ENCODE data around the gene TRPC6.

Gene TRPC6

DNA sequence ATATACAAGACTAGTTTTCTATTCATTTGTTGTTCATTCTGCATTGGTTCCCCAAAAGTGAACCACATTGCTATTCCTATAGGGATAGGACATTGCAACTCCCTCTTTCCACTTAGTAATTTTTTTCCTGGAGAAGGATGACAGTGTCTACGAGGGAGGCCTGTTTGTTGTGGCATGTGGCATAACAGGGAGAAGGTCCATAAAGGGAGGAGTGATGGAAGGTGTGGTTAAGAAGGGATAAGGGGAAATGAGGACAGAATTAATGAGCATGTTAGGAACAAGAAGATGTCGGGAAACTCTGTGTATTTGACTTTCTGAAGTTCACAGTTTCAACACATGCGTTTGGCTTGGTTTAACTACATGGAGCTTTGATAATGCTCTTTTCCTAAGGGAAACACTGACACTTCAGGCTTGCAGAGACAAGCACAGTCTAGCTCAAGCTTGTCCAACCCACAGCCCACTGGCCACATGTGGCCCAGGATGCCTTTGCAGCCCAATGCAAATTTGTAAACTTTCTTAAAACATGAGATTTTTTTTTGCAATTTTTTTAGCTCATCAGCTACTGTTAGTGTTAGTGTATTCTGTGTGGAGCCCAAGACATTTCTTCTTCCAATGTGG lies 149.7 kb downstream of the TRPC6 start:
- no peak for DNase-seq (ENCODE audit: low read depth)
- H3K4me3 ChIP-seq (ENCODE audit: low read depth, low read length): no peak overlapping the region
- TF ChIP-seq, protein P1, sequence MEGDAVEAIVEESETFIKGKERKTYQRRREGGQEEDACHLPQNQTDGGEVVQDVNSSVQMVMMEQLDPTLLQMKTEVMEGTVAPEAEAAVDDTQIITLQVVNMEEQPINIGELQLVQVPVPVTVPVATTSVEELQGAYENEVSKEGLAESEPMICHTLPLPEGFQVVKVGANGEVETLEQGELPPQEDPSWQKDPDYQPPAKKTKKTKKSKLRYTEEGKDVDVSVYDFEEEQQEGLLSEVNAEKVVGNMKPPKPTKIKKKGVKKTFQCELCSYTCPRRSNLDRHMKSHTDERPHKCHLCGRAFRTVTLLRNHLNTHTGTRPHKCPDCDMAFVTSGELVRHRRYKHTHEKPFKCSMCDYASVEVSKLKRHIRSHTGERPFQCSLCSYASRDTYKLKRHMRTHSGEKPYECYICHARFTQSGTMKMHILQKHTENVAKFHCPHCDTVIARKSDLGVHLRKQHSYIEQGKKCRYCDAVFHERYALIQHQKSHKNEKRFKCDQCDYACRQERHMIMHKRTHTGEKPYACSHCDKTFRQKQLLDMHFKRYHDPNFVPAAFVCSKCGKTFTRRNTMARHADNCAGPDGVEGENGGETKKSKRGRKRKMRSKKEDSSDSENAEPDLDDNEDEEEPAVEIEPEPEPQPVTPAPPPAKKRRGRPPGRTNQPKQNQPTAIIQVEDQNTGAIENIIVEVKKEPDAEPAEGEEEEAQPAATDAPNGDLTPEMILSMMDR (IDR thresholded peaks at IDR 0.05; ENCODE audit: control insufficient read depth, extremely low read depth, insufficient read depth): no peak

- TF ChIP-seq, protein P1 (IDR thresholded peaks at IDR 0.05; ENCODE audit: control insufficient read depth, extremely low read depth, insufficient read depth): no peak
- no peak overlapping the region for H3K4me3 ChIP-seq (ENCODE audit: low read depth, low read length)
- no peak for DNase-seq (ENCODE audit: low read depth)
These were observed 150.7 kb downstream of the TRPC6 start for GRCh38 chr11:101433151-101433550.

DNA sequence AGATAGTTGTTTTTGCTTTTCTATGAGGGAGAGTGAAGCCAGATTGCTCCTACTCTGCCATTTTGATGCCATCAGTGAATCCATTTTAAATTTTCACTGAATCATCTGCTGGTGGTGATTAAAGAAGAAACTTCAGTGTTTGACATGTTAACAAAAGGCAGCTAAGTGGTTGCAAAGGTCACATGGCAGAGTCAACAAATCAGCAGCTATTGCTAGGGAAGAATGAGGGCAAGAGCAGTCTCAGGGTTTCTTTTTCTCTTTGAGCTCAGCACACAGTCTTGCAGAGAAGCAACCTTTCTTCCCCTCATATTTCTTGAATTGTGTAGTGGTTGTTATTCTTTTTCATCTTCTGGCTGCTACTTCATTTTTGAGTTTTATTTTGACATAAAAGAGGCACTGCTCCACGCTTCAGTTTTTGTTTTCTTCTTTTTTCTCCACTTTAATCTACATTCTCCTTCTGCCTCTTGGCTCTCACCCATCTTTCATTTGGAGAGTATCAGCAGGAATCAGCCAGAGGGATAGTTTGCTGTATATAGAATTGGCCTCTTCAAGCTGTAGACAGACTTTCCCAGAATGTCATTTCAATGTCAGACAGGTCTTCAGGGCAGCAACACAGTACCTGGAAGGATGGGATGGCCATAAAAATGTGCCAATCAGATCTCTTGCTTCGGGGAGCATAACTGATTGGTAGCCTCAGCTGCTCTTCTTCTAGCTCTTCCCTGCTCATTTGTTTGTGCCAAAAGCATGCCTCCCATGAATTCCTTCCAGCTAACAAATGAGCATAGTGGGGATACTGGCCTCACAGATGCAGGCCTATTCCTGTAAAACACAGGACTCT lies 153.9 kb downstream of the TRPC6 start:
- TF ChIP-seq, protein P1 (IDR thresholded peaks at IDR 0.05; ENCODE audit: control insufficient read depth, extremely low read depth, insufficient read depth): no peak
- no peak overlapping the region for H3K4me3 ChIP-seq (ENCODE audit: low read depth, low read length)
- no peak for DNase-seq (ENCODE audit: low read depth)

- no peak overlapping the region for H3K4me3 ChIP-seq (ENCODE audit: low read depth, low read length)
- peak; percentile 10 for DNase-seq (ENCODE audit: low read depth)
- TF ChIP-seq, protein P1 (IDR thresholded peaks at IDR 0.05; ENCODE audit: control insufficient read depth, extremely low read depth, insufficient read depth): peak; percentile 69
These were observed 154.9 kb downstream of the TRPC6 start for GRCh38 chr11:101428918-101429317.

DNA sequence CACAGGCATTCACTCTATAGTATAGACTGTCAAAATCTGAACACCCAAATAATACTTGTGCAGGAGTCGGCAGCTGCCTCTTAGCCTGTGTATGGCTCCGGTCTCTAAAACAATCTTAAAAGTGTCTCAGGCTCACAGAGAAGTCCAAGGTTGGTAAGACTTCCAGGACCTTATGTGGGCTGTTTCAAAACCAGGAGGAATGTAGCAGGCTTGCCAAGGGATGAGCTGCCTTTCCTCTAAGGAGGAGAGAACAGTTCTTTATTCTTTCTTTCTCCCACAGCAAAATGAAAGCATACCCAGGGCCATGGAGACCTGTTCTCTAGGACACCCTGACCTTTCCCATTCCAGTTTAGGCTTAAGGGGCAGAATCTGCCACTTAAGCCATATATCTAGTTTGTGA lies 176.5 kb downstream of the TRPC6 start:
- no peak overlapping the region for H3K4me3 ChIP-seq (ENCODE audit: low read depth, low read length)
- DNase-seq (ENCODE audit: low read depth): no peak
- TF ChIP-seq, protein P1 (IDR thresholded peaks at IDR 0.05; ENCODE audit: control insufficient read depth, extremely low read depth, insufficient read depth): no peak
